Measurements from ENCODE around the gene KCNC4. TPM values are rescaled to one million over a fixed set of nuclear protein-coding genes. Genes with fewer than 3 reads are reported as not detected.

The KCNC4 gene
- polyA plus RNA-seq, 1 donor from 2014 or later, result 0.57 TPM

DNA sequence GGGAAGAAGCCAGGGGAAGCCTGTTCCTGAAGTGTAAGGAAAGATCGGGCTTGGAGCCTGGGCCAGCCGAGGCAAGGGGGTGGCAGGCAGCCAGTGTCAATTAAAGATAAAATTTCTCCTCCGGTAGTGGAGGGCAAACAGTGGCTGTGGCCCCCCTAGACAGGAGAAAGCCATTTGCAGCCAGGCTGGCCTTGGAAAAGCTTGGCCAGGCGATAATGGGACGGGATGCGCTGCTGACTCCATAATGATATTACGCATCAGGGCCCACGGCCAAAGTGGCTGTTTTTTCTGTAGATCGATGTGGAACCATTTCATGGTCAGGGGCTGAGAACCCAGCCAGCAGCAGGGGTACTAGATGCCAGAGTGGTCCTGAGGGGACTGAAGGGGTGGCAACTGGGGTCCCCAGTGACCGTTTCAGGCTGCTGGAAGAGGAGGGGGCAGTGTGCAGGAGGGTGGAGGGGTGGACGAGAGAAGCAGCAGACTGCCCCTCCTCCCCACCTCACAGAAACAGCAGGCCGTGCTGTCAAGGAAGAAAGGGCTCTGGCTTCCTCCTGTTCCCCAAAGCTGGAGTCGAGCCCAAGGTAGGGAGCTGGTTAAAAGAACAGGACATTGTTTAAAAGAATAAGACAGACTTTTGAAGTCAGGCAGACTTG, 25.2 kb downstream of the KCNC4 start:
- Histone ChIP-seq H3K27ac (ENCODE audit: low read length) (no peak overlapping the region), H3K79me2 (replicated peaks; ENCODE audit: insufficient read depth, low read length) (no peaks in the 10 kb centered on the region), H3K9ac (ENCODE audit: low read length) (no peak overlapping the region), H3K9me2 (ENCODE audit: insufficient read depth, low read length) (no peaks in the 10 kb centered on the region), H3F3A (ENCODE audit: insufficient read depth, low read length, poor library complexity, severe bottlenecking) (no peaks in the 10 kb centered on the region), H2AFZ (ENCODE audit: low read depth, low read length) (no peak overlapping the region), H3K4me2 (ENCODE audit: low read length) (no peak overlapping the region), H4K20me1 (ENCODE audit: insufficient read depth) (no peaks in the 10 kb centered on the region), H3K4me3 (ENCODE audit: low read length) (no peak overlapping the region), H3K36me3 (ENCODE audit: insufficient read depth, low read length) (no peaks in the 10 kb centered on the region), H3K27me3 (ENCODE audit: insufficient read depth, low read depth, low read length) (no peaks in the 10 kb centered on the region), H3K9me3 (ENCODE audit: low read length) (no peaks in the 10 kb centered on the region)
- TF ChIP-seq MXI1 (conservative IDR thresholded peaks at IDR 0.05; ENCODE audit: poor library complexity, severe bottlenecking), result no peak
- TF ChIP-seq RAD21 (conservative IDR thresholded peaks at IDR 0.05), result no peak
- TF ChIP-seq CTCF (IDR thresholded peaks at IDR 0.05; ENCODE audit: poor library complexity, severe bottlenecking), result no peak
- TF ChIP-seq SMC3 (conservative IDR thresholded peaks at IDR 0.05; ENCODE audit: poor library complexity), result no peak
- TF ChIP-seq POLR2AphosphoS5 (IDR thresholded peaks at IDR 0.05), result no peak

DNA sequence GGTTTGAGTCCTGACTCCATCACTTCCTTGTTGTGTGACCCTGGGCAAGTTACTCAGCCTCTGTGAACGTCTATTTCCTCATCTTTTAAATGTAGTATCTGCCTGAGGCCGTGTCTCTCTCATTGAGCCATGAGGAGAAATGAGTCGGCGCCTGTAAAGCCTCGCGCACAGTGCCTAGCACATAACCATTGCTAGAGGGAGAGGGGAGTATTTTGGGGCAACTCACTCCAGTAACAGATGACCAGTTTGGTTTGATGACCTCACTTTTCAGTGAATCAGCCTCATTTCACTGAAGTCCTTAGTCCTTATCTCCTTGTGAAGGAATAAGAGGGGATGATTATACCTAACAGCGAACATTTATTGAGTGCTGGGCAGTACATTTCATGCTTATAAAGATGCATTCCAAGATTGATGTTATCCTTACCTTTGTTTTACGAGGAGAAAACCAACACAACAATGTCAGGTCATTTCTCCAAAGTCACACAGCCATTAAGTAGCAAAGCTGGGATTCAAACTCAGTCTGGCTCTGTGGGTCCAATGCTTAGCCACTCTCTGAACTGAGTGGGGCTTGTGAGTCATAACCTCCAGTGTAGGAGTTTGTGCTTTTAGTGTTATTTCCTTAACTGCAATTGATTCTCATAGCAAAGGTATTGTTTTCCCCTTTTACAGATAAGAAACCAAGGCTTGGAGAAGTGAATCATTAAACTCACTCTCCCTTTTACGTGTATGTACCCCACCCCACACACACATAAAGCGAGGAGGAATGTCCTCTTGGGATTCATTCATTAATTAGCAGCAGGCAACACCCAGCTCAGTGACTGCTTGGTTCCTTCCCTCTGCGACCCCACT, 25.9 kb downstream of the KCNC4 start:
- Histone ChIP-seq H2AFZ (ENCODE audit: low read depth, low read length) (no peak overlapping the region), H4K20me1 (ENCODE audit: insufficient read depth) (no peaks in the 10 kb centered on the region), H3K4me3 (ENCODE audit: low read length) (no peak overlapping the region), H3K36me3 (ENCODE audit: insufficient read depth, low read length) (no peaks in the 10 kb centered on the region), H3K9me2 (ENCODE audit: insufficient read depth, low read length) (no peaks in the 10 kb centered on the region), H3K27ac (ENCODE audit: low read length) (no peak overlapping the region), H3K4me2 (ENCODE audit: low read length) (no peak overlapping the region), H3K27me3 (ENCODE audit: insufficient read depth, low read depth, low read length) (no peaks in the 10 kb centered on the region), H3K9ac (ENCODE audit: low read length) (no peak overlapping the region), H3K9me3 (ENCODE audit: low read length) (no peaks in the 10 kb centered on the region), H3K79me2 (replicated peaks; ENCODE audit: insufficient read depth, low read length) (no peaks in the 10 kb centered on the region), H3F3A (ENCODE audit: insufficient read depth, low read length, poor library complexity, severe bottlenecking) (no peaks in the 10 kb centered on the region)
- TF ChIP-seq TAF1 (IDR thresholded peaks at IDR 0.05; ENCODE audit: low read depth) (no peak), RAD21 (conservative IDR thresholded peaks at IDR 0.05) (no peak), SMC3 (conservative IDR thresholded peaks at IDR 0.05; ENCODE audit: poor library complexity) (no peak), MXI1 (conservative IDR thresholded peaks at IDR 0.05; ENCODE audit: poor library complexity, severe bottlenecking) (no peak), EP300 (conservative IDR thresholded peaks at IDR 0.05; ENCODE audit: poor library complexity, severe bottlenecking) (no peak), POLR2AphosphoS5 (IDR thresholded peaks at IDR 0.05) (no peak), EZH2 (IDR thresholded peaks at IDR 0.05; ENCODE audit: borderline replicate concordance, insufficient read depth, low read length, poor library complexity, severe bottlenecking) (no peak), CTCF (IDR thresholded peaks at IDR 0.05; ENCODE audit: poor library complexity, severe bottlenecking) (no peak)
- TF ChIP-seq, protein P1, sequence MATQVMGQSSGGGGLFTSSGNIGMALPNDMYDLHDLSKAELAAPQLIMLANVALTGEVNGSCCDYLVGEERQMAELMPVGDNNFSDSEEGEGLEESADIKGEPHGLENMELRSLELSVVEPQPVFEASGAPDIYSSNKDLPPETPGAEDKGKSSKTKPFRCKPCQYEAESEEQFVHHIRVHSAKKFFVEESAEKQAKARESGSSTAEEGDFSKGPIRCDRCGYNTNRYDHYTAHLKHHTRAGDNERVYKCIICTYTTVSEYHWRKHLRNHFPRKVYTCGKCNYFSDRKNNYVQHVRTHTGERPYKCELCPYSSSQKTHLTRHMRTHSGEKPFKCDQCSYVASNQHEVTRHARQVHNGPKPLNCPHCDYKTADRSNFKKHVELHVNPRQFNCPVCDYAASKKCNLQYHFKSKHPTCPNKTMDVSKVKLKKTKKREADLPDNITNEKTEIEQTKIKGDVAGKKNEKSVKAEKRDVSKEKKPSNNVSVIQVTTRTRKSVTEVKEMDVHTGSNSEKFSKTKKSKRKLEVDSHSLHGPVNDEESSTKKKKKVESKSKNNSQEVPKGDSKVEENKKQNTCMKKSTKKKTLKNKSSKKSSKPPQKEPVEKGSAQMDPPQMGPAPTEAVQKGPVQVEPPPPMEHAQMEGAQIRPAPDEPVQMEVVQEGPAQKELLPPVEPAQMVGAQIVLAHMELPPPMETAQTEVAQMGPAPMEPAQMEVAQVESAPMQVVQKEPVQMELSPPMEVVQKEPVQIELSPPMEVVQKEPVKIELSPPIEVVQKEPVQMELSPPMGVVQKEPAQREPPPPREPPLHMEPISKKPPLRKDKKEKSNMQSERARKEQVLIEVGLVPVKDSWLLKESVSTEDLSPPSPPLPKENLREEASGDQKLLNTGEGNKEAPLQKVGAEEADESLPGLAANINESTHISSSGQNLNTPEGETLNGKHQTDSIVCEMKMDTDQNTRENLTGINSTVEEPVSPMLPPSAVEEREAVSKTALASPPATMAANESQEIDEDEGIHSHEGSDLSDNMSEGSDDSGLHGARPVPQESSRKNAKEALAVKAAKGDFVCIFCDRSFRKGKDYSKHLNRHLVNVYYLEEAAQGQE (IDR thresholded peaks at IDR 0.05; ENCODE audit: borderline replicate concordance), result no peak
